ENCODE results near the gene KCNK10. TPM values are rescaled to one million over a fixed set of nuclear protein-coding genes. Genes with fewer than 3 reads are reported as not detected.

KCNK10 gene
- polyA plus RNA-seq, 1 of the 3 experiments (the other 2 are of a cell fraction), result not detected

DNA sequence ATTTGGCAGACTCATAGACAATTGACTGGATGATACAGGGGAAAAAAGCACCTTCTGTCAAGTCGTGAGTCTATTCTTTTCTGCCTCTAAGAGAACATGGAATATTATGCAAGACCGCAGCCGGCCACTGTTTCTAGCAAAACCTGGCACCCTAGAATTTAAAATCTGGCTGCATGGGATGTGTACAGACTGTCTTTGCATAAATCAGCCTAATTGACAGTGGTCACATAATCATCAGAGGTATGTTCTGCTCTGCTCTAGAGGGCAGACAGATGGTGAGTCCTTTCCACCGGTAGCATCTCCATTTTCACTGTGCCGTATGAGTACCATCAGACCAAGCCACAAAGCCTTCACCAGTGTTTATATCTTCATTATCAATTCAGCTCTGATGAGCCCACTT lies 80.6 kb downstream of the KCNK10 start:
- no peak for DNase-seq
- Histone ChIP-seq H3K9ac (no peak overlapping the region), H3K9me2 (no peaks in the 10 kb centered on the region), H3K27ac (ENCODE audit: low read depth in 2 of 2, low read length in 1 of 2) (no peak overlapping the region), H3K79me2 (ENCODE audit: insufficient read depth) (no peaks in the 10 kb centered on the region), H3K36me3 (replicated peaks in 1 of 2; ENCODE audit: control insufficient read depth in 1 of 2, insufficient read depth in 2 of 2, low read length in 1 of 2) (no peaks in the 10 kb centered on the region), H2AFZ (ENCODE audit: low read depth) (no peak overlapping the region), H3K27me3 (ENCODE audit: insufficient read depth) (no peaks in the 10 kb centered on the region), H4K20me1 (ENCODE audit: insufficient read depth) (no peaks in the 10 kb centered on the region), H3K4me3 (ENCODE audit: low read depth in 2 of 2, low read length in 1 of 2) (no peak overlapping the region), H3F3A (replicated peaks; ENCODE audit: insufficient read depth) (no peaks in the 10 kb centered on the region), H3K4me1 (ENCODE audit: control insufficient read depth in 1 of 2, insufficient read depth in 2 of 2, low read depth in 1 of 2, low read length in 1 of 2) (no peaks in the 10 kb centered on the region; a peak in 1 of 4 replicates), H3K4me2 (no peak overlapping the region), H3K9me3 (no peaks in the 10 kb centered on the region)
- ChIA-PET CTCF (no interaction called here), POLR2A (no interaction called here)
- WGBS (ENCODE audit: low lambda C conversion rate), result 55% methylated on average over 5 of the region's 5 CpGs
- TF ChIP-seq MXI1 (IDR thresholded peaks at IDR 0.05; ENCODE audit: low read depth, low read length) (no peak), TCF12 (IDR thresholded peaks at IDR 0.05) (no peak), POLR2AphosphoS5 (IDR thresholded peaks at IDR 0.05; ENCODE audit: low read depth, low read length) (no peak), RFX5 (IDR thresholded peaks at IDR 0.05; ENCODE audit: low read length) (no peak), GATA2 (CRISPR knock-in tag; IDR thresholded peaks at IDR 0.05) (no peak), RCOR1 (IDR thresholded peaks at IDR 0.05; ENCODE audit: low read length) (no peak), SIN3A (IDR thresholded peaks at IDR 0.05; ENCODE audit: borderline replicate concordance, low read depth, low read length) (no peak), FOXM1 (IDR thresholded peaks at IDR 0.05; ENCODE audit: low read depth) (no peak)
- TF ChIP-seq, protein P1, sequence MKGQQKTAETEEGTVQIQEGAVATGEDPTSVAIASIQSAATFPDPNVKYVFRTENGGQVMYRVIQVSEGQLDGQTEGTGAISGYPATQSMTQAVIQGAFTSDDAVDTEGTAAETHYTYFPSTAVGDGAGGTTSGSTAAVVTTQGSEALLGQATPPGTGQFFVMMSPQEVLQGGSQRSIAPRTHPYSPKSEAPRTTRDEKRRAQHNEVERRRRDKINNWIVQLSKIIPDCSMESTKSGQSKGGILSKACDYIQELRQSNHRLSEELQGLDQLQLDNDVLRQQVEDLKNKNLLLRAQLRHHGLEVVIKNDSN (IDR thresholded peaks at IDR 0.05; ENCODE audit: borderline replicate concordance, low read depth), result no peak
- TF ChIP-seq, protein P2, sequence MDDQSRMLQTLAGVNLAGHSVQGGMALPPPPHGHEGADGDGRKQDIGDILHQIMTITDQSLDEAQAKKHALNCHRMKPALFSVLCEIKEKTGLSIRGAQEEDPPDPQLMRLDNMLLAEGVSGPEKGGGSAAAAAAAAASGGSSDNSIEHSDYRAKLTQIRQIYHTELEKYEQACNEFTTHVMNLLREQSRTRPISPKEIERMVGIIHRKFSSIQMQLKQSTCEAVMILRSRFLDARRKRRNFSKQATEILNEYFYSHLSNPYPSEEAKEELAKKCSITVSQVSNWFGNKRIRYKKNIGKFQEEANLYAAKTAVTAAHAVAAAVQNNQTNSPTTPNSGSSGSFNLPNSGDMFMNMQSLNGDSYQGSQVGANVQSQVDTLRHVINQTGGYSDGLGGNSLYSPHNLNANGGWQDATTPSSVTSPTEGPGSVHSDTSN (IDR thresholded peaks at IDR 0.05), result no peak
- TF ChIP-seq, protein P3, sequence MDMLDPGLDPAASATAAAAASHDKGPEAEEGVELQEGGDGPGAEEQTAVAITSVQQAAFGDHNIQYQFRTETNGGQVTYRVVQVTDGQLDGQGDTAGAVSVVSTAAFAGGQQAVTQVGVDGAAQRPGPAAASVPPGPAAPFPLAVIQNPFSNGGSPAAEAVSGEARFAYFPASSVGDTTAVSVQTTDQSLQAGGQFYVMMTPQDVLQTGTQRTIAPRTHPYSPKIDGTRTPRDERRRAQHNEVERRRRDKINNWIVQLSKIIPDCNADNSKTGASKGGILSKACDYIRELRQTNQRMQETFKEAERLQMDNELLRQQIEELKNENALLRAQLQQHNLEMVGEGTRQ (IDR thresholded peaks at IDR 0.05; ENCODE audit: borderline replicate concordance, low read depth, low read length), result no peak
- TF ChIP-seq, protein P4, sequence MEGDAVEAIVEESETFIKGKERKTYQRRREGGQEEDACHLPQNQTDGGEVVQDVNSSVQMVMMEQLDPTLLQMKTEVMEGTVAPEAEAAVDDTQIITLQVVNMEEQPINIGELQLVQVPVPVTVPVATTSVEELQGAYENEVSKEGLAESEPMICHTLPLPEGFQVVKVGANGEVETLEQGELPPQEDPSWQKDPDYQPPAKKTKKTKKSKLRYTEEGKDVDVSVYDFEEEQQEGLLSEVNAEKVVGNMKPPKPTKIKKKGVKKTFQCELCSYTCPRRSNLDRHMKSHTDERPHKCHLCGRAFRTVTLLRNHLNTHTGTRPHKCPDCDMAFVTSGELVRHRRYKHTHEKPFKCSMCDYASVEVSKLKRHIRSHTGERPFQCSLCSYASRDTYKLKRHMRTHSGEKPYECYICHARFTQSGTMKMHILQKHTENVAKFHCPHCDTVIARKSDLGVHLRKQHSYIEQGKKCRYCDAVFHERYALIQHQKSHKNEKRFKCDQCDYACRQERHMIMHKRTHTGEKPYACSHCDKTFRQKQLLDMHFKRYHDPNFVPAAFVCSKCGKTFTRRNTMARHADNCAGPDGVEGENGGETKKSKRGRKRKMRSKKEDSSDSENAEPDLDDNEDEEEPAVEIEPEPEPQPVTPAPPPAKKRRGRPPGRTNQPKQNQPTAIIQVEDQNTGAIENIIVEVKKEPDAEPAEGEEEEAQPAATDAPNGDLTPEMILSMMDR (IDR thresholded peaks at IDR 0.05), result no peak

DNA sequence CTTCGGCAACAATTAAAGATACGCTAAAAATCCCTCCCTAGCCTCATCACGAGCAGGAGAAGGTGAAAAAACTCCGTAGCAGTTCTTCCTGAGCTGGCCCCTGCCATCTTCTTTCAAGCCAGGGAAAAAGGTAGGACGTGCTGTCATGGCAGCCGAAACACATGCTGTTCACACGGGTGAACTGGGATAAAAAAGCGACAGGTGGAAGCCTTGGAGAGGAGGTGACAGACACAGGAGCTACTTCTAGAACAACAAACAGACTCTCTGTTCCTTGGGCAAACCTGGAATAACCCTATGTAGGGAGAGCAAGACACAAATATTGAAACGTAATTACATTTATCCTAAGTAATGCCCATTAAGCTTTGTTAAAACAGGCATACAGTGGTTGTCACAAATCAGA lies 81.3 kb downstream of the KCNK10 start:
- CTCF ChIA-PET, result no interaction called here
- TF ChIP-seq TEAD4 (IDR thresholded peaks at IDR 0.05; ENCODE audit: borderline replicate concordance, insufficient read depth), result no peak
- TF ChIP-seq, protein P3 (IDR thresholded peaks at IDR 0.05; ENCODE audit: borderline replicate concordance, low read depth, low read length), result no peak
- no peak for TF ChIP-seq FOSL2 (IDR thresholded peaks at IDR 0.05; ENCODE audit: borderline replicate concordance, low read depth)
- no peak for TF ChIP-seq CHD2 (IDR thresholded peaks at IDR 0.05; ENCODE audit: low read length, partially characterized antibody)
- no peak for TF ChIP-seq EP300 (IDR thresholded peaks at IDR 0.05; ENCODE audit: borderline replicate concordance in 1 of 2, low read depth in 1 of 2, low read length in 1 of 2)
- H3K27me3 ChIP-seq (ENCODE audit: insufficient read depth), result no peaks in the 10 kb centered on the region
- no peak for DNase-seq
- 36% methylated on average over 9 of the region's 9 CpGs for whole genome bisulfite sequencing (ENCODE audit: low lambda C conversion rate)
- H2AFZ ChIP-seq (ENCODE audit: low read depth), result no peak overlapping the region
- H3K4me1 ChIP-seq (ENCODE audit: control insufficient read depth in 1 of 2, insufficient read depth in 2 of 2, low read depth in 1 of 2, low read length in 1 of 2), result no peaks in the 10 kb centered on the region; a peak in 1 of 4 replicates
- no peak overlapping the region for H3K27ac ChIP-seq (ENCODE audit: low read depth in 2 of 2, low read length in 1 of 2)
- H3K9me3 ChIP-seq, result no peaks in the 10 kb centered on the region
- no peaks in the 10 kb centered on the region for H3K36me3 ChIP-seq (replicated peaks in 1 of 2; ENCODE audit: control insufficient read depth in 1 of 2, insufficient read depth in 2 of 2, low read length in 1 of 2)
- H3K4me3 ChIP-seq (ENCODE audit: low read depth in 2 of 2, low read length in 1 of 2), result no peak overlapping the region
- H4K20me1 ChIP-seq (ENCODE audit: insufficient read depth), result no peaks in the 10 kb centered on the region
- H3K9ac ChIP-seq, result no peak overlapping the region
- POLR2A ChIA-PET, result no interaction called here
- no peaks in the 10 kb centered on the region for H3K79me2 ChIP-seq (ENCODE audit: insufficient read depth)
- H3K4me2 ChIP-seq, result no peak overlapping the region
- no peaks in the 10 kb centered on the region for H3F3A ChIP-seq (replicated peaks; ENCODE audit: insufficient read depth)
- H3K9me2 ChIP-seq, result no peaks in the 10 kb centered on the region

Measured in SK-N-SH (cell line).